ENCODE results near the gene ARAP3. TPM values are rescaled to one million over a fixed set of nuclear protein-coding genes. Genes with fewer than 3 reads are reported as not detected.
"Not testable (repeated sequence)": the region's sequence is repeated elsewhere in the genome, so short reads cannot be mapped to it uniquely, and the experiment has no call there.

ARAP3 gene
- total RNA-seq (2014; rRNA removed; shearing (Covaris generic)), result 7.6 and 8.1 TPM in 2 replicates

GRCh38 chr5:141681695-141682641 is at the start of gene ARAP3:
Gene ARAP3, minus strand, starts transcription at chr5:141682230. Its CDS starts 1,744 bp downstream, at chr5:141680486.
- Histone ChIP-seq H3K9me3 (replicated peaks) (no peaks in the 10 kb centered on the region), H3K27ac (peak within 1 kb of the TSS; percentile 79), H3K4me1 (replicated peaks) (peaks cover 27% of the 10 kb centered on the region), H3K4me3 (peak within 1 kb of the TSS; percentile 49), H3K36me3 (peaks cover 33% of the 10 kb centered on the region), H3K27me3 (replicated peaks) (no peaks in the 10 kb centered on the region)
- DNase-seq (ENCODE audit: low read depth in 1 of 2, low spot score in 2 of 2), result peak; percentile 78 to 93

GRCh38 chr5:141729387-141730006 is 47.5 kb upstream of the ARAP3 start:
- no peaks in the 10 kb centered on the region for H3K4me1 ChIP-seq (replicated peaks)
- H3K4me3 ChIP-seq, result no peak overlapping the region
- H3K36me3 ChIP-seq, result no peaks in the 10 kb centered on the region
- no peaks in the 10 kb centered on the region for H3K9me3 ChIP-seq (replicated peaks)
- H3K27me3 ChIP-seq (replicated peaks), result peaks cover 13% of the 10 kb centered on the region
- no peak overlapping the region for H3K27ac ChIP-seq
- DNase-seq (ENCODE audit: low read depth in 1 of 2, low spot score in 2 of 2), result no peak

GRCh38 chr5:141725891-141726290 is 43.9 kb upstream of the ARAP3 start:
- H3K4me1 ChIP-seq (replicated peaks), result no peaks in the 10 kb centered on the region
- H3K27me3 ChIP-seq (replicated peaks), result peaks cover 17% of the 10 kb centered on the region
- DNase-seq (ENCODE audit: low read depth in 1 of 2, low spot score in 2 of 2), result no peak
- H3K4me3 ChIP-seq, result no peak overlapping the region
- H3K9me3 ChIP-seq (replicated peaks), result no peaks in the 10 kb centered on the region
- H3K36me3 ChIP-seq, result no peaks in the 10 kb centered on the region
- H3K27ac ChIP-seq, result no peak overlapping the region

GRCh38 chr5:141725174-141725573 is 43.1 kb upstream of the ARAP3 start:
- not testable (repeated sequence) for DNase-seq (ENCODE audit: low read depth in 1 of 2, low spot score in 2 of 2); H3K4me3 ChIP-seq; H3K36me3 ChIP-seq; H3K9me3 ChIP-seq (replicated peaks); H3K27ac ChIP-seq; H3K4me1 ChIP-seq (replicated peaks)
- H3K27me3 ChIP-seq (replicated peaks), result peaks cover 17% of the 10 kb centered on the region

- Histone ChIP-seq H3K4me1 (replicated peaks) (no peaks in the 10 kb centered on the region), H3K9me3 (replicated peaks) (no peaks in the 10 kb centered on the region), H3K4me3 (no peak overlapping the region), H3K27me3 (replicated peaks) (peaks cover 3% of the 10 kb centered on the region; the same call in 1 of the 2 replicates), H3K36me3 (no peaks in the 10 kb centered on the region), H3K27ac (no peak overlapping the region)
- no peak for DNase-seq (ENCODE audit: low read depth in 1 of 2, low spot score in 2 of 2)
Observed at GRCh38 chr5:141722266-141722665, 40.2 kb upstream of the ARAP3 start.

- Histone ChIP-seq H3K27me3 (replicated peaks) (peaks cover 17% of the 10 kb centered on the region), H3K4me3 (no peak overlapping the region), H3K4me1 (replicated peaks) (no peaks in the 10 kb centered on the region), H3K9me3 (replicated peaks) (no peaks in the 10 kb centered on the region), H3K27ac (no peak overlapping the region), H3K36me3 (no peaks in the 10 kb centered on the region)
- DNase-seq (ENCODE audit: low read depth in 1 of 2, low spot score in 2 of 2), result no peak
Observed at GRCh38 chr5:141717043-141717442, 35.0 kb upstream of the ARAP3 start.

- H3K27me3 ChIP-seq (replicated peaks), result peaks cover 22% of the 10 kb centered on the region
- H3K9me3 ChIP-seq (replicated peaks), result no peaks in the 10 kb centered on the region
- no peak overlapping the region for H3K4me3 ChIP-seq
- H3K36me3 ChIP-seq, result no peaks in the 10 kb centered on the region
- no peaks in the 10 kb centered on the region for H3K4me1 ChIP-seq (replicated peaks)
- DNase-seq (ENCODE audit: low read depth in 1 of 2, low spot score in 2 of 2), result no peak
- no peak overlapping the region for H3K27ac ChIP-seq
Observed at GRCh38 chr5:141716468-141716867, 34.4 kb upstream of the ARAP3 start.

- H3K4me3 ChIP-seq, result no peak overlapping the region
- H3K36me3 ChIP-seq, result no peaks in the 10 kb centered on the region
- DNase-seq (ENCODE audit: low read depth in 1 of 2, low spot score in 2 of 2), result no peak
- no peaks in the 10 kb centered on the region for H3K4me1 ChIP-seq (replicated peaks)
- H3K9me3 ChIP-seq (replicated peaks), result no peaks in the 10 kb centered on the region
- H3K27me3 ChIP-seq (replicated peaks), result peaks cover 27% of the 10 kb centered on the region
- H3K27ac ChIP-seq, result no peak overlapping the region
Observed at GRCh38 chr5:141716009-141716408, 34.0 kb upstream of the ARAP3 start.

- no peak overlapping the region for H3K27ac ChIP-seq
- H3K27me3 ChIP-seq (replicated peaks), result peaks cover 33% of the 10 kb centered on the region
- H3K4me3 ChIP-seq, result no peak overlapping the region
- no peaks in the 10 kb centered on the region for H3K36me3 ChIP-seq
- DNase-seq (ENCODE audit: low read depth in 1 of 2, low spot score in 2 of 2), result no peak
- H3K4me1 ChIP-seq (replicated peaks), result no peaks in the 10 kb centered on the region
- no peaks in the 10 kb centered on the region for H3K9me3 ChIP-seq (replicated peaks)
Observed at GRCh38 chr5:141715346-141715905, 33.4 kb upstream of the ARAP3 start.

GRCh38 chr5:141714542-141715310 is 32.7 kb upstream of the ARAP3 start:
- DNase-seq (ENCODE audit: low read depth in 1 of 2, low spot score in 2 of 2), result no peak
- H3K27me3 ChIP-seq (replicated peaks), result peaks cover 40% of the 10 kb centered on the region
- no peak overlapping the region for H3K4me3 ChIP-seq
- H3K36me3 ChIP-seq, result no peaks in the 10 kb centered on the region
- no peak overlapping the region for H3K27ac ChIP-seq
- H3K4me1 ChIP-seq (replicated peaks), result no peaks in the 10 kb centered on the region
- no peaks in the 10 kb centered on the region for H3K9me3 ChIP-seq (replicated peaks)

- Histone ChIP-seq H3K27me3 (replicated peaks) (peaks cover 49% of the 10 kb centered on the region), H3K36me3 (no peaks in the 10 kb centered on the region), H3K9me3 (replicated peaks) (no peaks in the 10 kb centered on the region; the same call in 1 of the 2 replicates), H3K4me1 (replicated peaks) (no peaks in the 10 kb centered on the region), H3K4me3 (no peak overlapping the region), H3K27ac (no peak overlapping the region)
- no peak for DNase-seq (ENCODE audit: low read depth in 1 of 2, low spot score in 2 of 2)
Observed at GRCh38 chr5:141713616-141714309, 31.7 kb upstream of the ARAP3 start.

GRCh38 chr5:141711687-141712086 is 29.7 kb upstream of the ARAP3 start:
- DNase-seq (ENCODE audit: low read depth in 1 of 2, low spot score in 2 of 2), result no peak
- H3K27me3 ChIP-seq (replicated peaks), result peaks cover 61% of the 10 kb centered on the region
- H3K27ac ChIP-seq, result no peak overlapping the region

More at GRCh38 chr5:141711687-141712086, 29.7 kb upstream of the ARAP3 start:
- no peak overlapping the region for H3K4me3 ChIP-seq
- H3K9me3 ChIP-seq (replicated peaks), result no peaks in the 10 kb centered on the region; the same call in 1 of the 2 replicates
- no peaks in the 10 kb centered on the region for H3K4me1 ChIP-seq (replicated peaks)
- no peaks in the 10 kb centered on the region for H3K36me3 ChIP-seq
